ENCODE measurements around the gene CCT2. TPM values are rescaled to one million over a fixed set of nuclear protein-coding genes. Genes with fewer than 3 reads are reported as not detected.

CCT2 gene
- total and polyA plus RNA-seq, 2 donors (not counting 1 experiment from before 2014, with no cell fraction given): 174 to 178 TPM

DNA sequence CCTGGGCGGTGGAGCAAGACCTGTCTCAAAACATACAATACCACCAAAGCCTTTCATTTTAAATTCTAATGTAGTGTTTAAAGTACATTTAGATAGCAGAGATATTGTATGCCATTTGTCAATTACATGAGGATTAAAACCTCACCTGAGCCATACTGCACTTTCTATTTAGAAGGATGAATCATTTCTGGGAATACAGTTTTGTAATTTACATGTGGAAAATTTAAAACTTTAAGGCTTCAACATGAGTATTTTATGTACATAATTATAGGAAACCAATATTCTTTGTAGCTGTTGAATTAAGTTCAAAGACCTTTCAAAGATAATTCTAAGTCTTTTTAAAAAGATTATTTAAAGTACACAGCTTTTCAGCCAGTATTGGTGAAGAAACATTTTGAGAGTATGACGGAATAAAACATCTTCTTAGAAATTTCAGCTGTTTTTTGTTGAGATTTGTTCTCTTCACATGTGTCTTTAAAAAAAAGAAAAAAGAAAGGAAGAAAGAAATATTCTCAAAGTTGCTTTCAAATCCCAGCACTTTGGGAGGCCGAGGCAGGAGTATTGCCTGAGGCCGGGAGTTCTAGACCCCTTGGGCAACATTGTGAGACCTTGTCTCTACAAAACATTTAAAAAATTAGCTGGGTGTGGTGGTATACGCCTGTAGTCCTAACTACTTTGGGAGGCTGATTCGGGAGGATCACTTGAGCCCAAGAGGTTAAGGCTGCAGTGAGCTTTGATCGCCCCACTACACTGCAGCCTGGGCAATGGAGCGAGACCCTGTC, 34.5 kb upstream of the CCT2 start:
- Histone ChIP-seq H3K4me3 (replicated peaks in 1 of 4; ENCODE audit: control extremely low read depth in 1 of 4, insufficient read depth in 1 of 4, low read depth in 3 of 4, low read length in 4 of 4) (no peak overlapping the region), H3K79me2 (ENCODE audit: control insufficient read depth, insufficient read depth, low read length) (no peaks in the 10 kb centered on the region), H4K20me1 (ENCODE audit: control insufficient read depth, extremely low read depth, insufficient read depth, low read length) (no peaks in the 10 kb centered on the region), H3K27ac (ENCODE audit: insufficient read depth, low read length) (no peak overlapping the region), H3K4me1 (ENCODE audit: control insufficient read depth, extremely low read depth, insufficient read depth, low read length) (peaks cover under 1% of the 10 kb centered on the region), H2AFZ (ENCODE audit: low read length) (no peak overlapping the region), H3K9me3 (ENCODE audit: control insufficient read depth, insufficient read depth, low read depth, low read length) (no peaks in the 10 kb centered on the region), H3K27me3 (ENCODE audit: control insufficient read depth, insufficient read depth, low read length) (no peaks in the 10 kb centered on the region), H3K36me3 (ENCODE audit: control insufficient read depth, insufficient read depth, low read length) (no peaks in the 10 kb centered on the region), H3K9ac (ENCODE audit: insufficient read depth, low read length) (no peak overlapping the region), H3K4me2 (ENCODE audit: extremely low read depth, insufficient read depth, low read length) (no peak overlapping the region)
- no peak for TF ChIP-seq EZH2 (IDR thresholded peaks at IDR 0.05; ENCODE audit: low read length, missing control alignments)
- TF ChIP-seq, protein P1, sequence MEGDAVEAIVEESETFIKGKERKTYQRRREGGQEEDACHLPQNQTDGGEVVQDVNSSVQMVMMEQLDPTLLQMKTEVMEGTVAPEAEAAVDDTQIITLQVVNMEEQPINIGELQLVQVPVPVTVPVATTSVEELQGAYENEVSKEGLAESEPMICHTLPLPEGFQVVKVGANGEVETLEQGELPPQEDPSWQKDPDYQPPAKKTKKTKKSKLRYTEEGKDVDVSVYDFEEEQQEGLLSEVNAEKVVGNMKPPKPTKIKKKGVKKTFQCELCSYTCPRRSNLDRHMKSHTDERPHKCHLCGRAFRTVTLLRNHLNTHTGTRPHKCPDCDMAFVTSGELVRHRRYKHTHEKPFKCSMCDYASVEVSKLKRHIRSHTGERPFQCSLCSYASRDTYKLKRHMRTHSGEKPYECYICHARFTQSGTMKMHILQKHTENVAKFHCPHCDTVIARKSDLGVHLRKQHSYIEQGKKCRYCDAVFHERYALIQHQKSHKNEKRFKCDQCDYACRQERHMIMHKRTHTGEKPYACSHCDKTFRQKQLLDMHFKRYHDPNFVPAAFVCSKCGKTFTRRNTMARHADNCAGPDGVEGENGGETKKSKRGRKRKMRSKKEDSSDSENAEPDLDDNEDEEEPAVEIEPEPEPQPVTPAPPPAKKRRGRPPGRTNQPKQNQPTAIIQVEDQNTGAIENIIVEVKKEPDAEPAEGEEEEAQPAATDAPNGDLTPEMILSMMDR (conservative IDR thresholded peaks at IDR 0.05 in 1 of 2, IDR thresholded peaks at IDR 0.05 in 1 of 2; ENCODE audit: low read depth in 1 of 2, low read length in 2 of 2): no peak
- DNase-seq (ENCODE audit: low read depth in 2 of 2): no peak

DNA sequence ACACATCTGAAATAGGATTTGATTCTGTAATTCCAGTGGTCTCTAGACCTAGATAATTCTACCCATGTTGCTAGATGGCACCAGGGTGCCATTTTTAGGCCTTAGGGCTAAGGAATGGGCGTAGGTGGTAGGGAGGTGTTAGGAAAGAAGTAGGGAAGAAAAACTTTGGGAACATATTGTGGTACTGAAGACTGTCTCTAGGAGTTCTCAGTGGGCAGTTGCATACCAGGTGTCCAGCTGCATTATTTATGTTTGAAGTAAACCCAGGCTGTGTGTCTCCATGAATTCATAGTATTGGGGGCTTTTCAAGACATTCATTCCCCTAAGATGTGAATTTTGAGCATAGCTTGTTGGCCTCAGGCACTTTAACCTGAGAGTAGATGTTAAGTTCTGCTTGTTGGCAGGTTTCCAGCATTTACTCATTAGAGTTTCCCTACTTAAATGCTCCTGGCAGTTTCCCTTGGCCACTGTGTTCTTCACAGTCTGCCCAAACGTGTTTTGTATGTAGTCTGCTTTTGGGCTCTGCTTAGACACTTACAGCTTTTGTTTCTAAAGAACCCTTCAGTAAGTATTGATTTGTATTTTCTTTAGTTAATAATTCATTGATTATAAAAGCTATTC, 31.5 kb upstream of the CCT2 start:
- H3K79me2 ChIP-seq (ENCODE audit: control insufficient read depth, insufficient read depth, low read length): peaks cover 17% of the 10 kb centered on the region
- H3K4me2 ChIP-seq (ENCODE audit: extremely low read depth, insufficient read depth, low read length): no peak overlapping the region
- no peak overlapping the region for H2AFZ ChIP-seq (ENCODE audit: low read length)
- TF ChIP-seq, protein P1 (conservative IDR thresholded peaks at IDR 0.05 in 1 of 2, IDR thresholded peaks at IDR 0.05 in 1 of 2; ENCODE audit: low read depth in 1 of 2, low read length in 2 of 2): no peak
- TF ChIP-seq EZH2 (IDR thresholded peaks at IDR 0.05; ENCODE audit: low read length, missing control alignments): no peak
- no peak overlapping the region for H3K9ac ChIP-seq (ENCODE audit: insufficient read depth, low read length)
- H3K9me3 ChIP-seq (ENCODE audit: control insufficient read depth, insufficient read depth, low read depth, low read length): no peaks in the 10 kb centered on the region
- no peaks in the 10 kb centered on the region for H3K36me3 ChIP-seq (ENCODE audit: control insufficient read depth, insufficient read depth, low read length)
- peak; percentile 71 to 77 for DNase-seq (ENCODE audit: low read depth in 2 of 2)
- no peak overlapping the region for H3K4me3 ChIP-seq (replicated peaks in 1 of 4; ENCODE audit: control extremely low read depth in 1 of 4, insufficient read depth in 1 of 4, low read depth in 3 of 4, low read length in 4 of 4)
- H4K20me1 ChIP-seq (ENCODE audit: control insufficient read depth, extremely low read depth, insufficient read depth, low read length): no peaks in the 10 kb centered on the region
- H3K27me3 ChIP-seq (ENCODE audit: control insufficient read depth, insufficient read depth, low read length): no peaks in the 10 kb centered on the region
- H3K27ac ChIP-seq (ENCODE audit: insufficient read depth, low read length): peak overlapping the region; percentile 4
- peaks cover 7% of the 10 kb centered on the region for H3K4me1 ChIP-seq (ENCODE audit: control insufficient read depth, extremely low read depth, insufficient read depth, low read length)

DNA sequence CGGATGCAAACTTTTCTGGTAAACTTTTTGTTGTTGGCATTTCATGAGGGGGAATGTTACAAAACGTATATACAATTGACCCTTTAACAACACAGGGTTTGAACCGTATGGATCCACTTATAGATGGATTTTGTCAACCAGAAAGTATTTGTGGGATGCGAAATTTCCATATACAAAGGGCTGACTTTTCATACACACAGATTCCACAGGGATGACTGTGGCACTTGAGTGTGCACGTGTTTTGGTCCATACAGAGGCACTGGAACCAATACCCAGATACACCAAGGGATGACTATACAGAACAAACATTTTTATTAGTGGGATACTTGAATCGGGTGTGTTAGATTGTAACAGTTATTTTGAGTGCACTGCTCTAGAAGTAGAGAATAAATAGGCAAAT, 29.8 kb upstream of the CCT2 start:
- DNase-seq (ENCODE audit: low read depth in 2 of 2): peak; percentile 84 to 96
- Histone ChIP-seq H3K9me3 (ENCODE audit: control insufficient read depth, insufficient read depth, low read depth, low read length) (no peaks in the 10 kb centered on the region), H3K4me3 (replicated peaks in 1 of 4; ENCODE audit: control extremely low read depth in 1 of 4, insufficient read depth in 1 of 4, low read depth in 3 of 4, low read length in 4 of 4) (no peak overlapping the region), H3K4me1 (ENCODE audit: control insufficient read depth, extremely low read depth, insufficient read depth, low read length) (peaks cover 7% of the 10 kb centered on the region), H3K79me2 (ENCODE audit: control insufficient read depth, insufficient read depth, low read length) (peaks cover 27% of the 10 kb centered on the region), H3K4me2 (ENCODE audit: extremely low read depth, insufficient read depth, low read length) (peak overlapping the region; percentile 73), H4K20me1 (ENCODE audit: control insufficient read depth, extremely low read depth, insufficient read depth, low read length) (no peaks in the 10 kb centered on the region), H3K9ac (ENCODE audit: insufficient read depth, low read length) (no peak overlapping the region), H3K27ac (ENCODE audit: insufficient read depth, low read length) (peak overlapping the region; percentile 86), H2AFZ (ENCODE audit: low read length) (no peak overlapping the region), H3K27me3 (ENCODE audit: control insufficient read depth, insufficient read depth, low read length) (no peaks in the 10 kb centered on the region), H3K36me3 (ENCODE audit: control insufficient read depth, insufficient read depth, low read length) (no peaks in the 10 kb centered on the region)
- TF ChIP-seq, protein P1 (conservative IDR thresholded peaks at IDR 0.05 in 1 of 2, IDR thresholded peaks at IDR 0.05 in 1 of 2; ENCODE audit: low read depth in 1 of 2, low read length in 2 of 2): no peak
- TF ChIP-seq EZH2 (IDR thresholded peaks at IDR 0.05; ENCODE audit: low read length, missing control alignments): no peak
